RWPE1 (cell line): ENCODE results near the gene RNF227.

Experiments
- CTCF ChIA-PET: fragments of 350-600 bp; sonication (Branson Sonifier 250); formaldehyde crosslinking; extraction: SDS; loops from one replicate; lab custom pipeline; 2021; lab: Yijun Ruan, JAX
- POLR2A ChIA-PET: fragments of 400-600 bp; formaldehyde crosslinking; extraction: SDS; loops from one replicate; lab custom pipeline; 2020; ENCODE audit warnings: antibody characterized with exemption; ENCODE audit not compliant: low non-redundant PET; lab: Yijun Ruan, JAX
- DNase-seq: peaks from one replicate; pipeline ENCODE4 v3.0.0; 2012; ENCODE audit warnings: low spot score
- H3K27ac ChIP-seq: fragments of 450-650 bp; 2 replicates; pipeline ENCODE4 v1.5.1; 2017
- CTCF ChIP-seq: fragments of 450-650 bp; conservative IDR thresholded peaks from 2 replicates; pipeline ENCODE4 v1.5.1; 2017; ENCODE audit warnings: low read depth, mild to moderate bottlenecking

The RNF227 gene

GRCh38 chr17:7883781-7884386 lies 32.2 kb downstream of the RNF227 start:
- H3K27ac ChIP-seq, result no peak overlapping the region
- POLR2A ChIA-PET, result interaction anchor here (0.6 kb wide), 1 partner anchor 27 kb away, joined by 6 read pairs; no protein-coding TSS in a partner anchor
- TF ChIP-seq CTCF, result no peak
- no peak for DNase-seq
- CTCF ChIA-PET, result interaction anchor here (0.6 kb wide), 1 partner anchor 59 kb away, joined by 3 read pairs; no protein-coding TSS in a partner anchor

- POLR2A ChIA-PET, result no interaction called here
- TF ChIP-seq CTCF, result no peak
- no peak for DNase-seq
- no peak overlapping the region for H3K27ac ChIP-seq
- CTCF ChIA-PET, result no interaction called here
Measured at GRCh38 chr17:7882629-7883028, 33.5 kb downstream of the RNF227 start.

- DNase-seq, result no peak
- ChIA-PET CTCF (no interaction called here), POLR2A (no interaction called here)
- TF ChIP-seq CTCF, result no peak
- peak overlapping the region; percentile 36 for H3K27ac ChIP-seq
Measured at GRCh38 chr17:7882068-7882467, 34.0 kb downstream of the RNF227 start.

- peak overlapping the region; percentile 36 for H3K27ac ChIP-seq
- no peak for TF ChIP-seq CTCF
- POLR2A ChIA-PET, result no interaction called here
- CTCF ChIA-PET, result no interaction called here
- no peak for DNase-seq
Measured at GRCh38 chr17:7881276-7882054, 34.6 kb downstream of the RNF227 start.

GRCh38 chr17:7880076-7880868 lies 35.8 kb downstream of the RNF227 start:
- CTCF ChIA-PET, result no interaction called here
- no peak for TF ChIP-seq CTCF
- POLR2A ChIA-PET, result interaction anchor here (0.5 kb wide), 1 partner anchor 14 kb away, joined by 8 read pairs; no protein-coding TSS in a partner anchor
- DNase-seq, result no peak
- H3K27ac ChIP-seq, result no peak overlapping the region

- CTCF ChIA-PET, result interaction anchor here (0.6 kb wide), 1 partner anchor 1143 kb away, joined by 3 read pairs; no protein-coding TSS in a partner anchor
- no peak overlapping the region for H3K27ac ChIP-seq
- POLR2A ChIA-PET, result no interaction called here
- DNase-seq, result no peak
- no peak for TF ChIP-seq CTCF
Measured at GRCh38 chr17:7878234-7878633, 37.9 kb downstream of the RNF227 start.
